ENCODE measurements around the gene CLMP. TPM values are rescaled to one million over a fixed set of nuclear protein-coding genes. Genes with fewer than 3 reads are reported as not detected.

CLMP gene
- polyA plus RNA-seq, 2 of the 4 experiments (the other 2 are of a cell fraction), result 15.7 to 17.1 TPM

GRCh38 chr11:123233280-123233974, 38.4 kb upstream of the CLMP start:
- peak overlapping the region in 1 of 2 experiments; percentile 61; a peak in 3 of 6 replicates for H3K27ac ChIP-seq
- POLR2A ChIA-PET, result no interaction called here
- H3K4me1 ChIP-seq, result peaks cover 22% of the 10 kb centered on the region
- no peak overlapping the region for H3K4me3 ChIP-seq
- H3K4me2 ChIP-seq, result no peak overlapping the region
- FAIRE-seq (no peak), DNase-seq (ENCODE audit: low read depth in 1 of 2, low spot score in 1 of 2) (no peak), ATAC-seq (no peak)
- WGBS (ENCODE audit: missing lambda C conversion rate), result 85% methylated on average over 6 of the region's 6 CpGs
- TF ChIP-seq CBX8 (IDR thresholded peaks at IDR 0.05) (no peak), BCL3 (IDR thresholded peaks at IDR 0.05) (no peak), HES2 (IDR thresholded peaks at IDR 0.05) (no peak), NPAS2 (CRISPR knock-in tag; IDR thresholded peaks at IDR 0.05; ENCODE audit: borderline replicate concordance) (no peak), NR3C1 (IDR thresholded peaks at IDR 0.05) (no peak), FOXS1 (CRISPR knock-in tag; IDR thresholded peaks at IDR 0.05) (no peak), HDAC2 (IDR thresholded peaks at IDR 0.05) (no peak), HOXB13 (CRISPR knock-in tag; IDR thresholded peaks at IDR 0.05; ENCODE audit: low read depth) (no peak), HOXA7 (CRISPR knock-in tag; IDR thresholded peaks at IDR 0.05) (no peak), POLR2AphosphoS2 (conservative IDR thresholded peaks at IDR 0.05; ENCODE audit: low read length) (no peak)
- no peaks in the 10 kb centered on the region for H3K9me3 ChIP-seq
- CTCF ChIA-PET, result interaction anchor here (1.1 to 20.3 kb wide), 4 partner anchors 14 to 137 kb away, joined by 3 to 358 read pairs (median 4); no protein-coding TSS in a partner anchor

- TF ChIP-seq CHD4 (IDR thresholded peaks at IDR 0.05; ENCODE audit: borderline replicate concordance) (no peak), EHMT2 (IDR thresholded peaks at IDR 0.05; ENCODE audit: low read depth) (no peak), FOSB (CRISPR knock-in tag; IDR thresholded peaks at IDR 0.05) (no peak), PHF8 (IDR thresholded peaks at IDR 0.05; ENCODE audit: borderline replicate concordance, low read depth) (no peak), ELK1 (IDR thresholded peaks at IDR 0.05; ENCODE audit: low read depth, low read length) (no peak), RAD21 (conservative IDR thresholded peaks at IDR 0.05 in 1 of 2, IDR thresholded peaks at IDR 0.05 in 1 of 2) (no peak), BHLHE40 (IDR thresholded peaks at IDR 0.05; ENCODE audit: low read depth, low read length) (no peak), REST (IDR thresholded peaks at IDR 0.05) (no peak)
- 51% methylated on average over 3 of the region's 3 CpGs for WGBS (ENCODE audit: missing lambda C conversion rate)
- no peak for FAIRE-seq
- H3K4me2 ChIP-seq, result peak overlapping the region; percentile 45
- ChIA-PET POLR2A (no interaction called here), CTCF (interaction anchor here (2.9 to 20.3 kb wide), 2 partner anchors 15 to 124 kb away, joined by 16 to 358 read pairs; no protein-coding TSS in a partner anchor)
- no peaks in the 10 kb centered on the region for H3K9me3 ChIP-seq
- H3K27ac ChIP-seq, result peak overlapping the region; percentile 62 to 79
- no peak overlapping the region for H3K4me3 ChIP-seq
- peak; percentile 30 to 65; a peak in 4 of 6 replicates for ATAC-seq
- peaks cover 22% of the 10 kb centered on the region for H3K4me1 ChIP-seq
- DNase-seq (ENCODE audit: low read depth in 1 of 2, low spot score in 1 of 2), result no peak
Measured at GRCh38 chr11:123231777-123232176, 36.7 kb upstream of the CLMP start.
